ENCODE data around the gene OXCT2. TPM values are rescaled to one million over a fixed set of nuclear protein-coding genes. Genes with fewer than 3 reads are reported as not detected.

Gene OXCT2
- total RNA-seq, 1 experiment from 2014 or later = not detected

- DNase-seq = no peak
- Histone ChIP-seq H3K36me3 (replicated peaks; ENCODE audit: control insufficient read depth, insufficient read depth, low read length) (no peaks in the 10 kb centered on the region), H3K27me3 (ENCODE audit: control insufficient read depth, insufficient read depth, low read length) (peaks cover 87% of the 10 kb centered on the region), H3K4me3 (ENCODE audit: insufficient read depth, low read depth, low read length) (no peak overlapping the region)
These were observed 50.8 kb downstream of the OXCT2 start for GRCh38 chr1:39720094-39720999.

Other genes starting within 250 kb of the OXCT2 start
- 185 and 193 TPM in 2 replicates for gene PABPC4, start 194.6 kb downstream of the OXCT2 start, total RNA-seq (2014; rRNA removed; shearing (Covaris generic))
- gene HEYL, start 131.7 kb downstream of the OXCT2 start, total RNA-seq (2014; rRNA removed; shearing (Covaris generic)) = 0.63 and 0.94 TPM in 2 replicates
- gene NT5C1A, start 99.2 kb downstream of the OXCT2 start, total RNA-seq (2014; rRNA removed; shearing (Covaris generic)) = not detected in 2 replicates
- gene HPCAL4, start 79.9 kb downstream of the OXCT2 start, total RNA-seq (2014; rRNA removed; shearing (Covaris generic)) = not detected in 2 replicates
- 62.1 and 63.1 TPM in 2 replicates for gene PPIE, start 32.5 kb downstream of the OXCT2 start, total RNA-seq (2014; rRNA removed; shearing (Covaris generic))
- 0.24 and 0.37 TPM in 2 replicates for gene BMP8B, start 17.5 kb upstream of the OXCT2 start, total RNA-seq (2014; rRNA removed; shearing (Covaris generic))
- gene TRIT1, start 112.2 kb upstream of the OXCT2 start, total RNA-seq (2014; rRNA removed; shearing (Covaris generic)) = 57.0 and 77.0 TPM in 2 replicates
- 49.0 and 52.5 TPM in 2 replicates for gene MYCL, start 130.6 kb upstream of the OXCT2 start, total RNA-seq (2014; rRNA removed; shearing (Covaris generic))
- gene MFSD2A, start 183.8 kb upstream of the OXCT2 start, total RNA-seq (2014; rRNA removed; shearing (Covaris generic)) = 4.7 and 6.4 TPM in 2 replicates

Measured in H7 (cell line).